ENCODE measurements around the gene TM9SF1. TPM values are rescaled to one million over a fixed set of nuclear protein-coding genes. Genes with fewer than 3 reads are reported as not detected.

The TM9SF1 gene
- total and polyA plus RNA-seq, 9 of the 15 experiments (the other 6 are each of a cell fraction or from before 2014, with no cell fraction given), result 5.3 to 20.3 (median 11.8) TPM

GRCh38 chr14:24188251-24189058 is 6.8 kb downstream of the TM9SF1 start, which contains the start of gene IPO4 (continued):
- TF ChIP-seq, protein P1, sequence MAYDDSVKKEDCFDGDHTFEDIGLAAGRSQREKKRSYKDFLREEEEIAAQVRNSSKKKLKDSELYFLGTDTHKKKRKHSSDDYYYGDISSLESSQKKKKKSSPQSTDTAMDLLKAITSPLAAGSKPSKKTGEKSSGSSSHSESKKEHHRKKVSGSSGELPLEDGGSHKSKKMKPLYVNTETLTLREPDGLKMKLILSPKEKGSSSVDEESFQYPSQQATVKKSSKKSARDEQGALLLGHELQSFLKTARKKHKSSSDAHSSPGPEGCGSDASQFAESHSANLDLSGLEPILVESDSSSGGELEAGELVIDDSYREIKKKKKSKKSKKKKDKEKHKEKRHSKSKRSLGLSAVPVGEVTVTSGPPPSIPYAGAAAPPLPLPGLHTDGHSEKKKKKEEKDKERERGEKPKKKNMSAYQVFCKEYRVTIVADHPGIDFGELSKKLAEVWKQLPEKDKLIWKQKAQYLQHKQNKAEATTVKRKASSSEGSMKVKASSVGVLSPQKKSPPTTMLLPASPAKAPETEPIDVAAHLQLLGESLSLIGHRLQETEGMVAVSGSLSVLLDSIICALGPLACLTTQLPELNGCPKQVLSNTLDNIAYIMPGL (CRISPR knock-in tag; IDR thresholded peaks at IDR 0.05), result no peak
- TF ChIP-seq, protein P2, sequence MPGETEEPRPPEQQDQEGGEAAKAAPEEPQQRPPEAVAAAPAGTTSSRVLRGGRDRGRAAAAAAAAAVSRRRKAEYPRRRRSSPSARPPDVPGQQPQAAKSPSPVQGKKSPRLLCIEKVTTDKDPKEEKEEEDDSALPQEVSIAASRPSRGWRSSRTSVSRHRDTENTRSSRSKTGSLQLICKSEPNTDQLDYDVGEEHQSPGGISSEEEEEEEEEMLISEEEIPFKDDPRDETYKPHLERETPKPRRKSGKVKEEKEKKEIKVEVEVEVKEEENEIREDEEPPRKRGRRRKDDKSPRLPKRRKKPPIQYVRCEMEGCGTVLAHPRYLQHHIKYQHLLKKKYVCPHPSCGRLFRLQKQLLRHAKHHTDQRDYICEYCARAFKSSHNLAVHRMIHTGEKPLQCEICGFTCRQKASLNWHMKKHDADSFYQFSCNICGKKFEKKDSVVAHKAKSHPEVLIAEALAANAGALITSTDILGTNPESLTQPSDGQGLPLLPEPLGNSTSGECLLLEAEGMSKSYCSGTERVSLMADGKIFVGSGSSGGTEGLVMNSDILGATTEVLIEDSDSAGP (CRISPR knock-in tag; IDR thresholded peaks at IDR 0.05), result no peak
- TF ChIP-seq, protein P3, sequence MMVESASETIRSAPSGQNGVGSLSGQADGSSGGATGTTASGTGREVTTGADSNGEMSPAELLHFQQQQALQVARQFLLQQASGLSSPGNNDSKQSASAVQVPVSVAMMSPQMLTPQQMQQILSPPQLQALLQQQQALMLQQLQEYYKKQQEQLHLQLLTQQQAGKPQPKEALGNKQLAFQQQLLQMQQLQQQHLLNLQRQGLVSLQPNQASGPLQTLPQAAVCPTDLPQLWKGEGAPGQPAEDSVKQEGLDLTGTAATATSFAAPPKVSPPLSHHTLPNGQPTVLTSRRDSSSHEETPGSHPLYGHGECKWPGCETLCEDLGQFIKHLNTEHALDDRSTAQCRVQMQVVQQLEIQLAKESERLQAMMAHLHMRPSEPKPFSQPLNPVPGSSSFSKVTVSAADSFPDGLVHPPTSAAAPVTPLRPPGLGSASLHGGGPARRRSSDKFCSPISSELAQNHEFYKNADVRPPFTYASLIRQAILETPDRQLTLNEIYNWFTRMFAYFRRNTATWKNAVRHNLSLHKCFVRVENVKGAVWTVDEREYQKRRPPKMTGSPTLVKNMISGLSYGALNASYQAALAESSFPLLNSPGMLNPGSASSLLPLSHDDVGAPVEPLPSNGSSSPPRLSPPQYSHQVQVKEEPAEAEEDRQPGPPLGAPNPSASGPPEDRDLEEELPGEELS (CRISPR knock-in tag; IDR thresholded peaks at IDR 0.05; ENCODE audit: borderline replicate concordance), result no peak
- TF ChIP-seq STAG1 (CRISPR knock-in tag; IDR thresholded peaks at IDR 0.05; ENCODE audit: borderline replicate concordance), result no peak
- TF ChIP-seq ZNF436 (CRISPR knock-in tag; IDR thresholded peaks at IDR 0.05), result no peak
- no peak for TF ChIP-seq GTF2F1 (IDR thresholded peaks at IDR 0.05; ENCODE audit: low read depth, low read length)
- no peak for TF ChIP-seq ATF4 (CRISPR knock-in tag; IDR thresholded peaks at IDR 0.05)
- peak; percentile 85 for TF ChIP-seq E2F8 (IDR thresholded peaks at IDR 0.05; ENCODE audit: low read depth, partially characterized antibody)
- TF ChIP-seq ETV5 (CRISPR knock-in tag; IDR thresholded peaks at IDR 0.05; ENCODE audit: low read depth), result peak; percentile 73; the same call in 1 of the 2 replicates
- TF ChIP-seq, protein P4, sequence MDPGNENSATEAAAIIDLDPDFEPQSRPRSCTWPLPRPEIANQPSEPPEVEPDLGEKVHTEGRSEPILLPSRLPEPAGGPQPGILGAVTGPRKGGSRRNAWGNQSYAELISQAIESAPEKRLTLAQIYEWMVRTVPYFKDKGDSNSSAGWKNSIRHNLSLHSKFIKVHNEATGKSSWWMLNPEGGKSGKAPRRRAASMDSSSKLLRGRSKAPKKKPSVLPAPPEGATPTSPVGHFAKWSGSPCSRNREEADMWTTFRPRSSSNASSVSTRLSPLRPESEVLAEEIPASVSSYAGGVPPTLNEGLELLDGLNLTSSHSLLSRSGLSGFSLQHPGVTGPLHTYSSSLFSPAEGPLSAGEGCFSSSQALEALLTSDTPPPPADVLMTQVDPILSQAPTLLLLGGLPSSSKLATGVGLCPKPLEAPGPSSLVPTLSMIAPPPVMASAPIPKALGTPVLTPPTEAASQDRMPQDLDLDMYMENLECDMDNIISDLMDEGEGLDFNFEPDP (CRISPR knock-in tag; IDR thresholded peaks at IDR 0.05), result no peak
- TF ChIP-seq TGIF2 (CRISPR knock-in tag; IDR thresholded peaks at IDR 0.05), result peak; percentile 76; the same call in 1 of the 2 replicates
- TF ChIP-seq U2AF1 (optimal IDR thresholded peaks at IDR 0.05; ENCODE audit: low read depth, low read length), result no peak
- no peak for TF ChIP-seq SIRT6 (IDR thresholded peaks at IDR 0.05; ENCODE audit: low read depth, low read length)
- TF ChIP-seq LEF1 (IDR thresholded peaks at IDR 0.05), result no peak
- TF ChIP-seq NFE2L1 (tag; IDR thresholded peaks at IDR 0.05; ENCODE audit: borderline replicate concordance, low read depth), result no peak
- peak; percentile 14; the same call in 1 of the 2 replicates for TF ChIP-seq NFIC (IDR thresholded peaks at IDR 0.05)
